ENCODE results near the gene TMEM178A. TPM values are rescaled to one million over a fixed set of nuclear protein-coding genes. Genes with fewer than 3 reads are reported as not detected.
"Not testable (repeated sequence)": the region's sequence is repeated elsewhere in the genome, so short reads cannot be mapped to it uniquely, and the experiment has no call there.

The TMEM178A gene
- total RNA-seq, 1 donor from 2014 or later, result not detected

GRCh38 chr2:39712953-39713352, 47.2 kb downstream of the TMEM178A start:
- H3K27me3 Mint-ChIP-seq (ENCODE audit: insufficient read depth), result peaks cover 12% of the 10 kb centered on the region
- no peaks in the 10 kb centered on the region for H3K4me1 Mint-ChIP-seq (ENCODE audit: low read depth)
- intact Hi-C loops (cut with micrococcal nuclease), result no loop called here
- H3K4me3 Mint-ChIP-seq, result no peak overlapping the region
- DNase-seq (ENCODE audit: low spot score), result no peak
- no peaks in the 10 kb centered on the region for H3K9me3 Mint-ChIP-seq
- H3K27ac Mint-ChIP-seq, result no peak overlapping the region
- no peaks in the 10 kb centered on the region for H3K36me3 Mint-ChIP-seq (ENCODE audit: low read depth)

GRCh38 chr2:39715095-39715494, 49.4 kb downstream of the TMEM178A start:
- intact Hi-C loops (cut with micrococcal nuclease), result no loop called here
- H3K4me1 Mint-ChIP-seq (ENCODE audit: low read depth), result no peaks in the 10 kb centered on the region
- no peaks in the 10 kb centered on the region for H3K36me3 Mint-ChIP-seq (ENCODE audit: low read depth)
- DNase-seq (ENCODE audit: low spot score), result no peak
- no peak overlapping the region for H3K27ac Mint-ChIP-seq
- H3K9me3 Mint-ChIP-seq, result no peaks in the 10 kb centered on the region
- peaks cover 7% of the 10 kb centered on the region for H3K27me3 Mint-ChIP-seq (ENCODE audit: insufficient read depth)
- H3K4me3 Mint-ChIP-seq, result no peak overlapping the region

- H3K27ac Mint-ChIP-seq, result no peak overlapping the region
- H3K27me3 Mint-ChIP-seq (ENCODE audit: insufficient read depth), result peaks cover 5% of the 10 kb centered on the region
- H3K4me1 Mint-ChIP-seq (ENCODE audit: low read depth), result no peaks in the 10 kb centered on the region
- intact Hi-C loops (cut with micrococcal nuclease), result no loop called here
- no peak overlapping the region for H3K4me3 Mint-ChIP-seq
- DNase-seq (ENCODE audit: low spot score), result no peak
- no peaks in the 10 kb centered on the region for H3K36me3 Mint-ChIP-seq (ENCODE audit: low read depth)
- no peaks in the 10 kb centered on the region for H3K9me3 Mint-ChIP-seq
Measured at GRCh38 chr2:39715822-39716221, 50.1 kb downstream of the TMEM178A start.

- no peak for DNase-seq (ENCODE audit: low spot score)
- H3K4me1 Mint-ChIP-seq (ENCODE audit: low read depth), result no peaks in the 10 kb centered on the region
- no peaks in the 10 kb centered on the region for H3K36me3 Mint-ChIP-seq (ENCODE audit: low read depth)
- peaks cover 8% of the 10 kb centered on the region for H3K27me3 Mint-ChIP-seq (ENCODE audit: insufficient read depth)
- intact Hi-C loops (cut with micrococcal nuclease), result no loop called here
- no peak overlapping the region for H3K4me3 Mint-ChIP-seq
- no peaks in the 10 kb centered on the region for H3K9me3 Mint-ChIP-seq
- H3K27ac Mint-ChIP-seq, result no peak overlapping the region
Measured at GRCh38 chr2:39717067-39717466, 51.4 kb downstream of the TMEM178A start.

GRCh38 chr2:39718483-39718882, 52.8 kb downstream of the TMEM178A start:
- no peak overlapping the region for H3K27ac Mint-ChIP-seq
- H3K36me3 Mint-ChIP-seq (ENCODE audit: low read depth), result no peaks in the 10 kb centered on the region
- H3K4me1 Mint-ChIP-seq (ENCODE audit: low read depth), result no peaks in the 10 kb centered on the region
- H3K9me3 Mint-ChIP-seq, result no peaks in the 10 kb centered on the region
- H3K27me3 Mint-ChIP-seq (ENCODE audit: insufficient read depth), result peaks cover 8% of the 10 kb centered on the region
- DNase-seq (ENCODE audit: low spot score), result no peak
- H3K4me3 Mint-ChIP-seq, result no peak overlapping the region
- intact Hi-C loops (cut with micrococcal nuclease), result no loop called here

GRCh38 chr2:39719317-39719716, 53.6 kb downstream of the TMEM178A start:
- H3K27ac Mint-ChIP-seq, result no peak overlapping the region
- H3K4me1 Mint-ChIP-seq (ENCODE audit: low read depth), result no peaks in the 10 kb centered on the region
- no peak overlapping the region for H3K4me3 Mint-ChIP-seq
- intact Hi-C loops (cut with micrococcal nuclease), result no loop called here
- H3K36me3 Mint-ChIP-seq (ENCODE audit: low read depth), result no peaks in the 10 kb centered on the region
- DNase-seq (ENCODE audit: low spot score), result no peak
- H3K9me3 Mint-ChIP-seq, result no peaks in the 10 kb centered on the region
- H3K27me3 Mint-ChIP-seq (ENCODE audit: insufficient read depth), result peaks cover 6% of the 10 kb centered on the region

- Mint-ChIP-seq H3K27ac (no peak overlapping the region), H3K36me3 (ENCODE audit: low read depth) (no peaks in the 10 kb centered on the region), H3K4me3 (no peak overlapping the region), H3K4me1 (ENCODE audit: low read depth) (no peaks in the 10 kb centered on the region), H3K27me3 (ENCODE audit: insufficient read depth) (peaks cover 6% of the 10 kb centered on the region), H3K9me3 (no peaks in the 10 kb centered on the region)
- intact Hi-C loops (cut with micrococcal nuclease), result no loop called here
- no peak for DNase-seq (ENCODE audit: low spot score)
Measured at GRCh38 chr2:39720970-39721369, 55.3 kb downstream of the TMEM178A start.

- H3K9me3 Mint-ChIP-seq, result peaks cover 3% of the 10 kb centered on the region
- no peak for DNase-seq (ENCODE audit: low spot score)
- peaks cover 2% of the 10 kb centered on the region for H3K36me3 Mint-ChIP-seq (ENCODE audit: low read depth)
- H3K4me1 Mint-ChIP-seq (ENCODE audit: low read depth), result no peaks in the 10 kb centered on the region
- H3K27me3 Mint-ChIP-seq (ENCODE audit: insufficient read depth), result peaks cover 8% of the 10 kb centered on the region
- H3K27ac Mint-ChIP-seq, result no peak overlapping the region
- no peak overlapping the region for H3K4me3 Mint-ChIP-seq
- intact Hi-C loops (cut with micrococcal nuclease), result no loop called here
Measured at GRCh38 chr2:39723497-39723896, 57.8 kb downstream of the TMEM178A start.

GRCh38 chr2:39723946-39724827, 58.5 kb downstream of the TMEM178A start:
- Mint-ChIP-seq H3K36me3 (ENCODE audit: low read depth) (peaks cover 4% of the 10 kb centered on the region), H3K4me1 (ENCODE audit: low read depth) (no peaks in the 10 kb centered on the region), H3K27me3 (ENCODE audit: insufficient read depth) (peaks cover 8% of the 10 kb centered on the region), H3K27ac (no peak overlapping the region), H3K4me3 (no peak overlapping the region), H3K9me3 (peaks cover 3% of the 10 kb centered on the region)
- no peak for DNase-seq (ENCODE audit: low spot score)
- intact Hi-C loops (cut with micrococcal nuclease), result no loop called here

GRCh38 chr2:39724828-39725144, 59.1 kb downstream of the TMEM178A start:
- H3K27me3 Mint-ChIP-seq (ENCODE audit: insufficient read depth), result peaks cover 8% of the 10 kb centered on the region
- H3K27ac Mint-ChIP-seq, result no peak overlapping the region
- H3K4me1 Mint-ChIP-seq (ENCODE audit: low read depth), result no peaks in the 10 kb centered on the region
- peaks cover 4% of the 10 kb centered on the region for H3K36me3 Mint-ChIP-seq (ENCODE audit: low read depth)
- no peak for DNase-seq (ENCODE audit: low spot score)
- intact Hi-C loops (cut with micrococcal nuclease), result loop anchor here (5.0 kb wide), 1 partner anchor 132 kb away; no protein-coding TSS in a partner anchor
- H3K4me3 Mint-ChIP-seq, result no peak overlapping the region
- H3K9me3 Mint-ChIP-seq, result peaks cover 3% of the 10 kb centered on the region

GRCh38 chr2:39725401-39725800, 59.7 kb downstream of the TMEM178A start:
- H3K36me3 Mint-ChIP-seq (ENCODE audit: low read depth), result peaks cover 4% of the 10 kb centered on the region
- DNase-seq (ENCODE audit: low spot score), result no peak
- peaks cover 8% of the 10 kb centered on the region for H3K27me3 Mint-ChIP-seq (ENCODE audit: insufficient read depth)
- no peak overlapping the region for H3K4me3 Mint-ChIP-seq
- intact Hi-C loops (cut with micrococcal nuclease), result loop anchor here (5.0 kb wide), 1 partner anchor 133 kb away; no protein-coding TSS in a partner anchor
- peaks cover 3% of the 10 kb centered on the region for H3K9me3 Mint-ChIP-seq
- H3K4me1 Mint-ChIP-seq (ENCODE audit: low read depth), result no peaks in the 10 kb centered on the region
- no peak overlapping the region for H3K27ac Mint-ChIP-seq

- H3K36me3 Mint-ChIP-seq (ENCODE audit: low read depth); DNase-seq (ENCODE audit: low spot score); H3K27me3 Mint-ChIP-seq (ENCODE audit: insufficient read depth); H3K27ac Mint-ChIP-seq; H3K9me3 Mint-ChIP-seq; H3K4me1 Mint-ChIP-seq (ENCODE audit: low read depth); H3K4me3 Mint-ChIP-seq: not testable (repeated sequence)
- intact Hi-C loops (cut with micrococcal nuclease), result loop anchor here (5.0 kb wide), 1 partner anchor 136 kb away; no protein-coding TSS in a partner anchor
Measured at GRCh38 chr2:39728085-39728484, 62.4 kb downstream of the TMEM178A start.

GRCh38 chr2:39728941-39729351, 63.2 kb downstream of the TMEM178A start:
- Mint-ChIP-seq H3K36me3 (ENCODE audit: low read depth) (peaks cover 8% of the 10 kb centered on the region), H3K4me3 (no peak overlapping the region), H3K27me3 (ENCODE audit: insufficient read depth) (peaks cover 2% of the 10 kb centered on the region), H3K4me1 (ENCODE audit: low read depth) (no peaks in the 10 kb centered on the region), H3K27ac (no peak overlapping the region), H3K9me3 (peaks cover 3% of the 10 kb centered on the region)
- intact Hi-C loops (cut with micrococcal nuclease), result loop anchor here (5.0 kb wide), 1 partner anchor 137 kb away; no protein-coding TSS in a partner anchor
- DNase-seq (ENCODE audit: low spot score), result no peak
